ENCODE data around the gene SDC1.

The SDC1 gene

GRCh38 chr2:20150806-20151571, 73.9 kb downstream of the SDC1 start:
- no peak for DNase-seq (ENCODE audit: low read depth)
- H3K4me3 ChIP-seq (ENCODE audit: low read length): no peak overlapping the region
- no peak for TF ChIP-seq CTCF (IDR thresholded peaks at IDR 0.05; ENCODE audit: insufficient read depth, low read depth, low read length, missing control alignments)

Data from epithelial cell of esophagus (primary cell).